GM21390 (cell line): Measurements from ENCODE around the gene WFDC11.
"Not testable (repeated sequence)": the region's sequence is repeated elsewhere in the genome, so short reads cannot be mapped to it uniquely, and the experiment has no call there.

Source experiments
- ATAC-seq: cut with Tn5 transposase; IDR thresholded peaks from one replicate; pipeline ENCODE4 v1.9.1; 2021; ENCODE audit not compliant: unreplicated experiment

WFDC11 gene

GRCh38 chr20:45670139-45670538 lies at the start of gene WFDC11:
Gene WFDC11, minus strand, starts transcription at chr20:45670239. Its CDS starts 19,639 bp downstream, at chr20:45650600.
- ATAC-seq: no peak

DNA sequence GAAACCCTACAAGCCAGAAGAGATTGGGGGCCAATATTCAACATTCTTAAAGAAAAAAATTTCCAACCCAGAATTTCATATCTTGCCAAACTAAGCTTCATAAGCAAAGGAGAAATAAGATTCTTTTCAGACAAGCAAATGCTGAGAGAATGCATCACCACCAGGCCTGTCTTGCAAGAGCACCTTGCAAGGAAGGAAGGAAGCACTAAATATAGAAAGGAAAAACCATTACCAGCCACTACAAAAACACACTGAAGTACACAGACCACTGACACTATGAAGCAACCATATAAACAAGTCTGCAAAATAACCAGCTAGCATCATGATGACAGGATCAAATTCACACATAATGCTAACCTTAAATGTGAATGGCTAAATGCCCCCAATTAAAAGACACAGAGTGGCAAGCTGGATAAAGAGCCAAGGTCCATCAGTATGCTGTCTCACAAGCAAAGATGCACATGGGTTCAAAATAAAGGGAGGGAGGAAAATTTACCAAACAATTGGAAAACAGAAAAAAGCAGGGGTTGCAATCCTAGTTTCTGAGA lies 46.2 kb upstream of the WFDC11 start:
- ATAC-seq: not testable (repeated sequence)

DNA sequence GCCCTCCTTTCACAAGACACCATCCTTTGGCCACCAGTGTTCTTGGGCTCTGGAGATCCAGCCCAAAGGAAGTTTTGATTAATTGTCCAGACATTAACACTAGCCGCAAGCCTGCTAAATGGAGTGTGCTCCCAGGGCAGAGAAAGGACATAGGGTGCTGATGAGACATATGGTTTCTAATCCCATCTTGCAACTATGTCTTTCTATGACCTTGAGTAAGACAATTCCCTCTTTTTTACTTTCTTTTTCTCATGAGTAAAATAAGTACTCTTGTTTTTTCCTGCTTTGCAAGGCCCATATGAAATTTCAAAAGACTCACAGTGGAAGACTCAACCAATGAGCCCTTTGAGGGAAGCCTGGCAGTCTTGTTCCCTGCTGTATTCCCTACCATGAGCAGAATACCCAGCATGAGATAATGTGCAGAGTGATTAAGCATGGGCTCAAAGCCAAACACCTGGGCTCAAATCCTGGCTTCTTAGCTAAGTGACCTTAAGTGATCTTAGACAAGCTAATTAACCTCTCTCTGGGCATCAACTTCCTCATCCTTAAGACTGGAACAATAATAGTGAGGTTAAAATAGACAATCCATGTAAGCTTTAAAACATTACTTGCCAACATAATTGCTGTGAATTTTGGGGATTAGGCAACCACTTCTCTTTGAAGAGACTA lies 35.1 kb upstream of the WFDC11 start, which contains the start of gene WFDC10B:
Gene WFDC10B (minus strand): TSS at position 51 of the 669 bp plus-strand sequence. CDS start 19,027 bp downstream, outside the sequence.
- ATAC-seq: no peak

DNA sequence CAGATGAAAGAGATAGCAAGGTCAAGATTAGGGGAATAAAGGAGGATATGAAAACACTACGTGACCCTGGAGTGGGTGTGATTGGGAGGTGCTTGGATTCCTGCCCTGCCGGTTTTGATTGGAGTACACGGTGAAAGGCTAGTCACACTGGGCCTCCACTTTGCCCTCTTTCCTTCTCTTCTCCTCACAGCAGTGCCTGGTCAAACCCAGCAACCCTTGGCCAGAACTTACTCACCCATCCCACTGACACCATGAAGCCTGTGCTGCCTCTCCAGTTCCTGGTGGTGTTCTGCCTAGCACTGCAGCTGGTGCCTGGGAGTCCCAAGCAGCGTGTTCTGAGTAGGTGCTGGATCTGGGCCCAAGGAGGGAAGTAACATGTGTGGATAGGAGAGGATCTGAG lies 31.8 kb upstream of the WFDC11 start, which contains the start of gene WFDC13:
Gene WFDC13 (plus strand): TSS at position 166 of the 400 bp plus-strand sequence. CDS start 86 bp downstream, at position 252.
- ATAC-seq: no peak

GRCh38 chr20:45701104-45701503 lies 31.1 kb upstream of the WFDC11 start:
- ATAC-seq: no peak

GRCh38 chr20:45695496-45695895 lies 25.5 kb upstream of the WFDC11 start:
- ATAC-seq: no peak

DNA sequence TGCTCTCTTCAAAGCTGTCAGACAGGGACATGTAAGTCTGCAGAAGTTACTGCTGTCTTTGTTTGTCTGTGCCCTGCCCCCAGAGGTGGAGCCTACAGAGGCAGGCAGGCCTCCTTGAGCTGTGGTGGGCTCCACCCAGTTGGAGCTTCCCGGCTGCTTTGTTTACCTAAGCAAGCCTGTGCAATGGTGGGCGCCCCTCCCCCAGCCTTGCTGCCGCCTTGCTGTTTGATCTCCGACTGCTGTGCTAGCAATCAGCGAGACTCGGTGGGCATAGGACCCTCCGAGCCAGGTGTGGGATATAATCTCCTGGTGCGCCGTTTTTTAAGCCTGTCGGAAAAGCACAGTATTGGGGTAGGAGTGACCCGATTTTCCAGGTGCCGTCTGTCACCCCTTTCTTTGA lies 23.3 kb upstream of the WFDC11 start:
- ATAC-seq: not testable (repeated sequence)

- ATAC-seq: no peak
Measured at GRCh38 chr20:45685896-45686295, 15.9 kb upstream of the WFDC11 start.

GRCh38 chr20:45679650-45680049 lies 9.6 kb upstream of the WFDC11 start:
- no peak for ATAC-seq

DNA sequence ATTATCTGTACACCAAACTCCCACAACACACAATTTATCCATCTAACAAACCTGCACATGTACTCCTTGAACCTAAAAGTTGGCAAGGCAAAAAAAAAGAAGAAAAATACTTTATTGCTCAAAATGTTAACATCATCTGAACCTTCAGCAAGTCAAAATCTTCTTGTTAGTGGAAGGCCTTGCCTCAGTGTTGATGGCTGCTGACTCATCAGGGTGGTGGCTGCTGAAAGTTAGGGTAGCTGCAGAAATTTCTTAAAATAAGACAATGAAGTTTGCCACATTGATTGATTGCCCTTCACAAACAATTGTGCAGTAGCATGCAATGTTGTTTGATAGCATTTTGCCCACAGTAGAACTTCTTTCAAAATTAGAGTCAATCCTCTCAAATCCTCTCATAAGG lies 2.7 kb upstream of the WFDC11 start:
- ATAC-seq: no peak

GRCh38 chr20:45657038-45657437 lies 13.0 kb downstream of the WFDC11 start:
- not testable (repeated sequence) for ATAC-seq

- ATAC-seq: not testable (repeated sequence)
Measured at GRCh38 chr20:45651726-45652125, 18.3 kb downstream of the WFDC11 start.

DNA sequence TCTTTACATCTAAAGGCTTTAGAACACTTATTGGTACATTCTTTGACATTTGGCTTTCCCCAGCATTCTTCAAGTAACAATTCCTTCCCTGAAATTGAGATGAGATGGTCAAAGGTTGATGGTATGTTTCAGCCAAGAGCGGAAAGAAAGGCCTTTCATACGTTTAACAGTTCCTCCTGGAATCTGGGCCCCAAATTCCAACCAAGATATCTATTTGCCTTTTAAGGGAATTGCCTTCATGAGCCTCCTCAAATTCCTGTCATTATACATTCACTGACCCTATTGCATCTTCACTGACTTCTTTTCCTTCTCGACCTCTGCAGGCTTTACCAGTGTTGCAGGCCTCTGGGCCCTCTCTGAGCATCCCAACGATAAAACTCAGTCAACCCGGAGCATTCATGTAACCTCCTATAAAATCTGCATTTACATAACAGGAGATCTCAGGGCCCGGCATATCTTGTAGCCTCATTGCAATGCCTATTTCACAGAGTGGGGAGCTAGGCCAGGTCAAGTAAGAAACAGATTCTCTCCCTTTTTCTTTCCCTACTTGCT lies 20.7 kb downstream of the WFDC11 start:
- no peak for ATAC-seq

DNA sequence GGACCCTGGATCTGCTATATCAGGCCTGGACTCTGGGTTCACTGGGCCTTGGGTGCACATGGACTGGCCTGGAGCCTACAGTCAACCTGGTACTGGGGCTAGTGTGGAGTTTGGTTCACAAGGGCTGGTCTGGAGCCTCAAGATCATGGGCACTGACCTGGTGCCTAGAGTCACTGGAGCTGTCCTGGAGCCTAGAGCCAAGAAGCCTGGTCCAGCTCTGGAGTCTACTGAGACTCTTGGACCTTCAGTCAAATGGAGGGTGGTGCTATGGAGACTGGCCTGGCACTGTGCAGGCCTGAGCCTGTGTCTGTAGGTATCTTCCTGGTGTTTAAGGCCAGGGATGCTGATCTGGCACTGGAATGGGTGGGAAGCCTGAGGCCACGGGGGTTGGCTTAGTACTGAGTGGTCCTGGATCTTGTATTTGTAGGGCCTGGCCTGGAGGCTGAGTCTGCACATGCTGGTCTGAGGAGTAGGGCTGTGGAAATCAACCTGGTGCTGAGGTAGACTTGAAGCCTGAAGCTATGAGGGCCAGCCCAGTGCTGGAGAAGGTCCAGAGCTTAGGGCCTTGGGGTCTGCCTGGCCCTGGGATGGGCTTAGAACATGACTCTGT lies 22.5 kb downstream of the WFDC11 start:
- no peak for ATAC-seq

DNA sequence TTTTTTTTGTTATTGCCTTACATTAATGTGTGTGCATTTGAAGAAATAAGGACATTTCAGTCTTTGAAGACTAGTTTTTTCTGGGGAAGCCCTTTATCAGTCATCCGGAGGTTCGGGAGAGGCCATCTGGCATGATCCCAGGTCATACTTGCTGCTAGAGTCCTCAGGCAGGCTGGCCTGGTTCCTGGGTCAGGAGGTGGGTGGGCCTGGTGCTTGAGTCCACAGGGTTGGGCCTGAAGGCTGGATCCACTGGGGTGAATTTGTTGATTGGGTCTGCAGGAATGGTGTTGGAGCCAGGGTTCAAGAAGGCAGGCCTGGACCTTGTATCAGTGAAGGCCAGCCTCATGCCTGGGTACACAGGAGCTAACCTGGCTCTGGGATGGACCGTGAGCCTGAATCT lies 23.2 kb downstream of the WFDC11 start:
- ATAC-seq: no peak

GRCh38 chr20:45645869-45646268 lies 24.2 kb downstream of the WFDC11 start:
- not testable (repeated sequence) for ATAC-seq

GRCh38 chr20:45641076-45641475 lies 29.0 kb downstream of the WFDC11 start:
- ATAC-seq: not testable (repeated sequence)

DNA sequence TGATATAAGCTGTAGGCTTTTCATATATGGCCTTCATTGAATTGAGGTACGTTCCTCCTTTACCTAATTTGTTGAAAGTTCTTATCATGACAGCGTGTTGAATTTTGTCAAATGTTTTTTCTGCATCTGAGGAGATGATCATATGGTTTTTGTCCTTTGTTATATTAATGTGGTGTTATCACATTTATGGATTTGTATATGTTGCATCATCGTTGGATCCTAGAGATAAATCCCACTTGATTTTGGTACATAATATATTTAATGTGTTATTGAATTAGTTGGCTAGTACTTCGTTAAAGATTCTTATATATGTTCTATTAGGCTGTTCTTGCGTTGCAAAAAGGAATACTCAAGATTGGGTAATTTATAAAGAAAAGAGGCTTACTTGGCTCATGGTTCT lies 30.4 kb downstream of the WFDC11 start:
- no peak for ATAC-seq

GRCh38 chr20:45636513-45636912 lies 33.5 kb downstream of the WFDC11 start:
- no peak for ATAC-seq

GRCh38 chr20:45631184-45631583 lies 38.9 kb downstream of the WFDC11 start, which contains the start of gene WFDC9:
Gene WFDC9, minus strand, starts transcription at chr20:45631284. Its CDS starts 21,103 bp downstream, at chr20:45610181.
- ATAC-seq: no peak

- ATAC-seq: no peak
Measured at GRCh38 chr20:45630371-45630770, 39.7 kb downstream of the WFDC11 start.
